ENCODE data around the gene TUBB4B. TPM values are rescaled to one million over a fixed set of nuclear protein-coding genes. Genes with fewer than 3 reads are reported as not detected.

Gene TUBB4B
- total RNA-seq, 2 experiments from 2014 or later, result 193 to 196 TPM

GRCh38 chr9:137200311-137201204 is 40.5 kb upstream of the TUBB4B start, which contains the start of gene TPRN:
TPRN (minus strand) TSS chr9:137200741; CDS start chr9:137200711, 30 bp downstream.
- H3K4me3 Mint-ChIP-seq, result peak within 1 kb of the TSS; percentile 80
- no peaks in the 10 kb centered on the region for H3K27me3 Mint-ChIP-seq (ENCODE audit: low read depth)
- H3K9me3 Mint-ChIP-seq, result no peaks in the 10 kb centered on the region
- peak within 1 kb of the TSS; percentile 56 for H3K27ac Mint-ChIP-seq
- H3K4me1 Mint-ChIP-seq (ENCODE audit: low read depth), result peaks cover 33% of the 10 kb centered on the region
- H3K36me3 Mint-ChIP-seq (ENCODE audit: low read depth), result peaks cover 3% of the 10 kb centered on the region
- intact Hi-C loops (cut with micrococcal nuclease), result loop anchor here (1.0 to 5.0 kb wide), 5 partner anchors 11 to 393 kb away; partner anchors contain the start of genes RABL6 and TUBB4B
- CTCF ChIA-PET, result interaction anchor here (0.7 to 3.8 kb wide), 3 partner anchors 12 to 82 kb away, joined by 3 to 16 read pairs (median 3); partner anchors contain the start of genes ANAPC2 and SSNA1
- peak; percentile 99 for DNase-seq

GRCh38 chr9:137201205-137201868 is 39.8 kb upstream of the TUBB4B start:
- intact Hi-C loops (cut with micrococcal nuclease), result loop anchor here (5.0 kb wide), 2 partner anchors 41 to 394 kb away; partner anchors contain the start of genes RABL6 and TUBB4B
- no peaks in the 10 kb centered on the region for H3K27me3 Mint-ChIP-seq (ENCODE audit: low read depth)
- CTCF ChIA-PET, result interaction anchor here (0.7 to 3.8 kb wide), 4 partner anchors 12 to 186 kb away, joined by 3 to 16 read pairs (median 3); partner anchors contain the start of genes ANAPC2 and SSNA1
- H3K4me1 Mint-ChIP-seq (ENCODE audit: low read depth), result peaks cover 37% of the 10 kb centered on the region
- peak overlapping the region; percentile 56 for H3K27ac Mint-ChIP-seq
- no peak for DNase-seq
- peaks cover 5% of the 10 kb centered on the region for H3K36me3 Mint-ChIP-seq (ENCODE audit: low read depth)
- H3K9me3 Mint-ChIP-seq, result no peaks in the 10 kb centered on the region
- peak overlapping the region; percentile 80 for H3K4me3 Mint-ChIP-seq

DNA sequence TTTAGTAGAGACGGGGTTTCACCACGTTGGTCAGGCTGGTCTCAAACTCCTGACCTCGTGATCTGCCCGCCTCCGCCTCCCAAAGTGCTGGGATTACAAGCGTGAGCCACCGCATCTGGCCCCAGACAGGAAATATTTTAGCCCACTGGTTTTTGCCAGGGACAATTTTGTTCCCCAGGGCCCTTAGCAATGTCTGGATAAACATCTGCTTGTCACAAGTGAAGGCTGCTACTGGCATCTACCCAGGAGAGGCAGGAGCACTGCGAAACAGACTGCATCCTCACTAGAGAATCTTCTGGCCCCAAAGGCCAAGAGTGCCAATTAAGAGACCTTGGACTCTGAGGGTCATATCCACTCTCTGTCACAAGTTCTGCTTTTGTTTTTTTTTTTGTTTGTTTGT is 38.1 kb upstream of the TUBB4B start:
- Mint-ChIP-seq H3K9me3 (no peaks in the 10 kb centered on the region), H3K4me1 (ENCODE audit: low read depth) (peaks cover 50% of the 10 kb centered on the region), H3K27ac (no peak overlapping the region), H3K36me3 (ENCODE audit: low read depth) (peaks cover 14% of the 10 kb centered on the region), H3K27me3 (ENCODE audit: low read depth) (no peaks in the 10 kb centered on the region), H3K4me3 (no peak overlapping the region)
- DNase-seq, result no peak
- intact Hi-C loops (cut with micrococcal nuclease), result loop anchor here (5.0 kb wide), 2 partner anchors 39 to 396 kb away; partner anchors contain the start of genes RABL6 and TUBB4B
- CTCF ChIA-PET, result interaction anchor here (1.9 kb wide), 1 partner anchor 34 kb away, joined by 7 read pairs; no protein-coding TSS in a partner anchor

- CTCF ChIA-PET, result interaction anchor here (1.0 to 1.1 kb wide), 2 partner anchors 82 to 176 kb away, joined by 3 read pairs; no protein-coding TSS in a partner anchor
- Mint-ChIP-seq H3K27me3 (ENCODE audit: low read depth) (no peaks in the 10 kb centered on the region), H3K27ac (peak overlapping the region; percentile 84), H3K9me3 (no peaks in the 10 kb centered on the region), H3K36me3 (ENCODE audit: low read depth) (peaks cover 23% of the 10 kb centered on the region), H3K4me1 (ENCODE audit: low read depth) (peaks cover 54% of the 10 kb centered on the region), H3K4me3 (peak overlapping the region; percentile 92)
- no peak for DNase-seq
- intact Hi-C loops (cut with micrococcal nuclease), result loop anchor here (1.0 to 5.0 kb wide), 5 partner anchors 16 to 397 kb away; partner anchors contain the start of genes ANAPC2, RABL6, SSNA1 and TUBB4B
Measured at GRCh38 chr9:137204731-137205125, 36.4 kb upstream of the TUBB4B start.

GRCh38 chr9:137205126-137206069 is 35.7 kb upstream of the TUBB4B start, which contains the start of the genes NDOR1 and TMEM203:
NDOR1 (plus strand) TSS chr9:137205700; CDS start chr9:137205778, 78 bp downstream.
TMEM203 (minus strand) TSS chr9:137205648; CDS start chr9:137205414, 234 bp downstream.
- peak within 1 kb of the TSS; percentile 84 for H3K27ac Mint-ChIP-seq

GRCh38 chr9:137206602-137207001 is 34.5 kb upstream of the TUBB4B start:
- intact Hi-C loops (cut with micrococcal nuclease), result no loop called here
- Mint-ChIP-seq H3K4me1 (ENCODE audit: low read depth) (peaks cover 47% of the 10 kb centered on the region), H3K9me3 (no peaks in the 10 kb centered on the region), H3K27ac (peak overlapping the region; percentile 78), H3K36me3 (ENCODE audit: low read depth) (peaks cover 25% of the 10 kb centered on the region), H3K4me3 (peak overlapping the region; percentile 92), H3K27me3 (ENCODE audit: low read depth) (no peaks in the 10 kb centered on the region)
- CTCF ChIA-PET, result interaction anchor here (1.0 to 1.7 kb wide), 4 partner anchors 11 to 139 kb away, joined by 3 to 6 read pairs (median 4); partner anchors contain the start of gene SSNA1
- no peak for DNase-seq

More at GRCh38 chr9:137205126-137206069, 35.7 kb upstream of the TUBB4B start, which contains the start of the genes NDOR1 and TMEM203:
- intact Hi-C loops (cut with micrococcal nuclease), result loop anchor here (1.0 to 2.0 kb wide), 3 partner anchors 17 to 55 kb away; partner anchors contain the start of genes ANAPC2 and SSNA1
- DNase-seq, result peak; percentile 96
- Mint-ChIP-seq H3K4me1 (ENCODE audit: low read depth) (peaks cover 54% of the 10 kb centered on the region), H3K9me3 (no peaks in the 10 kb centered on the region), H3K36me3 (ENCODE audit: low read depth) (peaks cover 25% of the 10 kb centered on the region), H3K27me3 (ENCODE audit: low read depth) (no peaks in the 10 kb centered on the region), H3K4me3 (peak within 1 kb of the TSS; percentile 92)
- CTCF ChIA-PET, result interaction anchor here (1.6 kb wide), 1 partner anchor 12 kb away, joined by 5 read pairs; a partner anchor contains a TSS

DNA sequence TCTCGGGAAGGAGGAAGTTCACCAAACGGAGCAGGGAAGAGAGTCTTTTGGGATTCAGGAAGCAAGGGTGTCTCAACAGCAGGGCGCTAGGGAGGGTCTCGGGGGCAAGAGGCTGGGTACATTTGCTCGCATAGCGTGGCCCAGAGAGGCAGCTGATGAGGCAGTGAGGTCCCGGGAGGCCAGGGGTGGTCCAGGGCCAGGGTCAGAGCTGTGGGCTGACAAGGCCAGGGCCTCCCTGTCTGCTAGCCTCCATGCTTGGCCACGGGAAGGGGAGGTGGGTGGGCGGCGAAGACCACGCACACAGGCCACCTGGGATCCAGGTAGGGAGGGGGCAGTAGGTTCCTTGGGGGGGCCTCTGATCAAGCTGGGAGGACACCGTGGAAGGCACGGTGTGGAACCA is 29.6 kb upstream of the TUBB4B start:
- Mint-ChIP-seq H3K27ac (no peak overlapping the region), H3K36me3 (ENCODE audit: low read depth) (peaks cover 21% of the 10 kb centered on the region), H3K9me3 (no peaks in the 10 kb centered on the region)

GRCh38 chr9:137212520-137212919 is 28.6 kb upstream of the TUBB4B start:
- CTCF ChIA-PET, result no interaction called here
- Mint-ChIP-seq H3K4me1 (ENCODE audit: low read depth) (peaks cover 7% of the 10 kb centered on the region), H3K27ac (no peak overlapping the region), H3K36me3 (ENCODE audit: low read depth) (peaks cover 14% of the 10 kb centered on the region), H3K4me3 (no peak overlapping the region), H3K27me3 (ENCODE audit: low read depth) (no peaks in the 10 kb centered on the region), H3K9me3 (no peaks in the 10 kb centered on the region)
- intact Hi-C loops (cut with micrococcal nuclease), result no loop called here
- DNase-seq, result no peak

More for the DNA sequence above, 29.6 kb upstream of the TUBB4B start:
- H3K4me1 Mint-ChIP-seq (ENCODE audit: low read depth), result peaks cover 17% of the 10 kb centered on the region
- CTCF ChIA-PET, result no interaction called here
- no peak for DNase-seq
- no peak overlapping the region for H3K4me3 Mint-ChIP-seq
- no peaks in the 10 kb centered on the region for H3K27me3 Mint-ChIP-seq (ENCODE audit: low read depth)
- intact Hi-C loops (cut with micrococcal nuclease), result no loop called here

DNA sequence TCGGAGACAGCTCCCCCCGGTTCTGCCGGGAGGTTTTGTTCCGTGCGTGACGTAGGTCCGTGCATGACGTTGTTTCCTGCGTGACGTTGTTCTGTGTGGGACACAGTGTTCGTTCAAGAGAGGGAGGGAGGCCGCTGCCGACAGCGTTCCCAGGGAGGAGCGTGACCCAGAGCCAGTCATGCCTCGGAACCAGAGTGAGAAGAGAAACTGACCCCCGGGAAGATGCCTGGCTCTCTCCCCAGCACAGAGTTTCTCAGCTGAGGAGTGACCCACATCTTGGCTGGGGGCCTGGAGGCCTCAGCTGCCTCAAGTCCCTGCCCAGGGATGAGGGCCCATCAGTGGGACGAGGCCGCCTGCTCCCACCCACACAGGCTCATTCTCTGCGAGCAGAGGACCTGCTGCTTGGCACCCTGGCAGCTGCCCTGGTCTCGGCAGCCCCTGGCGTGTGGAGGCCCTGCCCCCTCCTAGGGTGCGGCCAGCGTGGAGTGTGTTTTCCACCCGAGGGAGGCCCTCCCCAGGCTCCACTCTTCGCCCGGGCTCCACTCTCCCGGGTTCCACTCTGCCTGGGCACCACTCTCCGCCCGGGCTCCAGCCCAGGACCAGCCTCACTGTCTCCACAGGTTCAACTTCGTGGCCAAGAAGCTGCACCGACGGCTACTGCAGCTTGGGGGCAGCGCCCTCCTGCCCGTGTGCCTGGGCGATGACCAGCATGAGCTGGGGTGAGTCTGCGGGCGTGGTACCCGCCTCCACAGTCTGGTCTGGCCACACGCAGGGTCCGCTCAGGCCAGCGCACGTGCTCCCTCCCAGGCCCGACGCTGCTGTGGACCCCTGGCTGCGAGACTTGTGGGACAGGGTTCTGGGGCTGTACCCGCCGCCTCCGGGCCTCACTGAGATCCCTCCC is 27.7 kb upstream of the TUBB4B start:
- CTCF ChIA-PET, result no interaction called here
- H3K36me3 Mint-ChIP-seq (ENCODE audit: low read depth), result peaks cover 12% of the 10 kb centered on the region
- intact Hi-C loops (cut with micrococcal nuclease), result no loop called here
- H3K27ac Mint-ChIP-seq, result no peak overlapping the region
- no peak for DNase-seq
- H3K4me3 Mint-ChIP-seq, result no peak overlapping the region
- H3K4me1 Mint-ChIP-seq (ENCODE audit: low read depth), result peaks cover 5% of the 10 kb centered on the region
- no peaks in the 10 kb centered on the region for H3K9me3 Mint-ChIP-seq
- no peaks in the 10 kb centered on the region for H3K27me3 Mint-ChIP-seq (ENCODE audit: low read depth)

DNA sequence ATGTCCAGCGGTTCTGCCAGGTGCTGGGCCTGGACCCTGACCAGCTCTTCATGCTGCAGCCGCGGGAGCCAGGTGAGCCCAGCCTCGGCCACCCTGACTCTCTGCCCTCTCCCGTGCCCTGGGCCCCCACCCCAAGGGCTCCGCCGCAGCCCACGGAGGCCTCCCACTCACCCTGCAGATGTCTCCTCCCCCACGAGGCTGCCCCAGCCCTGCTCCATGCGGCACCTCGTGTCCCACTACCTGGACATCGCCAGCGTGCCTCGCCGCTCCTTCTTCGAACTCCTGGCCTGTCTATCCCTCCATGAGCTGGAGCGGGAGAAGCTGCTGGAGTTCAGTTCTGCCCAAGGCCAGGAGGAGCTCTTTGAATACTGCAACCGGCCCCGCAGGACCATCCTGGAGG is 26.5 kb upstream of the TUBB4B start:
- Mint-ChIP-seq H3K4me3 (no peak overlapping the region), H3K36me3 (ENCODE audit: low read depth) (peaks cover 4% of the 10 kb centered on the region), H3K27me3 (ENCODE audit: low read depth) (no peaks in the 10 kb centered on the region), H3K4me1 (ENCODE audit: low read depth) (no peaks in the 10 kb centered on the region), H3K9me3 (no peaks in the 10 kb centered on the region), H3K27ac (no peak overlapping the region)
- intact Hi-C loops (cut with micrococcal nuclease), result no loop called here
- DNase-seq, result no peak
- CTCF ChIA-PET, result no interaction called here
